ENCODE measurements around the gene RPLP1.

The RPLP1 gene

DNA sequence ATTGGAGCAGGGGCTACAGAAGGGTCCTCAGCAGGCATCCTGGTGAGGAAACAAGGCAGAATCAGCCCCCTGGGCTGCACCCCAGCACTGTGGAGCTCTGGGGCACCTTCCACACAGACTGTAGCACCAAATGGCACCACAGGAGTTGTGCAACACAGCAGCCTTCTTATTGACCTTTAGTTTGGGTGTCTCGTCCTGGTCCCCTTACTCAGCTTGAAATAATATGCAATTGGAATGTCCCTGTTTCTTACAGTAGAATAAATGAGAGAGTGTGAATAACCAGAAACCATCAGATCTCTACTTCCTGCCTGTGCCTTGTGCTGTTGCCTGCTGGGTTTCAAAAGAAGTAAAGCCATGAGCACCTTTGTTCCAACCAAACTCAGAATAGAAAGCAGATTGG is 44.5 kb downstream of the RPLP1 start:
- H3K9me2 ChIP-seq (replicated peaks; ENCODE audit: control insufficient read depth, low read length) = no peaks in the 10 kb centered on the region
- H3K4me2 ChIP-seq (ENCODE audit: low read length) = no peak overlapping the region
- H3F3A ChIP-seq (ENCODE audit: control insufficient read depth, insufficient read depth) = no peaks in the 10 kb centered on the region
- no peaks in the 10 kb centered on the region for H3K4me1 ChIP-seq (ENCODE audit: control insufficient read depth, low read length)
- no peaks in the 10 kb centered on the region for H3K79me2 ChIP-seq (ENCODE audit: control insufficient read depth, low read length)
- H4K20me1 ChIP-seq (ENCODE audit: control insufficient read depth, insufficient read depth, low read depth, low read length) = no peaks in the 10 kb centered on the region
- H3K27ac ChIP-seq (ENCODE audit: low read depth, low read length) = no peak overlapping the region
- H3K9me3 ChIP-seq (ENCODE audit: control insufficient read depth, insufficient read depth, low read length) = no peaks in the 10 kb centered on the region
- peaks cover 8% of the 10 kb centered on the region for H3K27me3 ChIP-seq (ENCODE audit: control insufficient read depth, low read length)
- TF ChIP-seq CTCF (IDR thresholded peaks at IDR 0.05; ENCODE audit: low read depth, low read length, poor library complexity, severe bottlenecking) (no peak), EZH2phosphoT487 (IDR thresholded peaks at IDR 0.05; ENCODE audit: borderline replicate concordance, low read length) (no peak)
- H3K4me3 ChIP-seq (ENCODE audit: low read length) = no peak overlapping the region
- no peaks in the 10 kb centered on the region for H3K36me3 ChIP-seq (ENCODE audit: control insufficient read depth, low read length)

- H3K9me2 ChIP-seq (replicated peaks; ENCODE audit: control insufficient read depth, low read length) = no peaks in the 10 kb centered on the region
- H3K79me2 ChIP-seq (ENCODE audit: control insufficient read depth, low read length) = no peaks in the 10 kb centered on the region
- H3K4me1 ChIP-seq (ENCODE audit: control insufficient read depth, low read length) = no peaks in the 10 kb centered on the region
- H3K4me3 ChIP-seq (ENCODE audit: low read length) = no peak overlapping the region
- TF ChIP-seq EZH2phosphoT487 (IDR thresholded peaks at IDR 0.05; ENCODE audit: borderline replicate concordance, low read length) = no peak
- TF ChIP-seq CTCF (IDR thresholded peaks at IDR 0.05; ENCODE audit: low read depth, low read length, poor library complexity, severe bottlenecking) = no peak
- H3F3A ChIP-seq (ENCODE audit: control insufficient read depth, insufficient read depth) = no peaks in the 10 kb centered on the region
- H4K20me1 ChIP-seq (ENCODE audit: control insufficient read depth, insufficient read depth, low read depth, low read length) = no peaks in the 10 kb centered on the region
- no peak overlapping the region for H3K4me2 ChIP-seq (ENCODE audit: low read length)
- H3K27ac ChIP-seq (ENCODE audit: low read depth, low read length) = no peak overlapping the region
- no peaks in the 10 kb centered on the region for H3K9me3 ChIP-seq (ENCODE audit: control insufficient read depth, insufficient read depth, low read length)
- no peaks in the 10 kb centered on the region for H3K36me3 ChIP-seq (ENCODE audit: control insufficient read depth, low read length)
- H3K27me3 ChIP-seq (ENCODE audit: control insufficient read depth, low read length) = peaks cover 8% of the 10 kb centered on the region
Measured at GRCh38 chr15:69497667-69498066, 45.0 kb downstream of the RPLP1 start.

DNA sequence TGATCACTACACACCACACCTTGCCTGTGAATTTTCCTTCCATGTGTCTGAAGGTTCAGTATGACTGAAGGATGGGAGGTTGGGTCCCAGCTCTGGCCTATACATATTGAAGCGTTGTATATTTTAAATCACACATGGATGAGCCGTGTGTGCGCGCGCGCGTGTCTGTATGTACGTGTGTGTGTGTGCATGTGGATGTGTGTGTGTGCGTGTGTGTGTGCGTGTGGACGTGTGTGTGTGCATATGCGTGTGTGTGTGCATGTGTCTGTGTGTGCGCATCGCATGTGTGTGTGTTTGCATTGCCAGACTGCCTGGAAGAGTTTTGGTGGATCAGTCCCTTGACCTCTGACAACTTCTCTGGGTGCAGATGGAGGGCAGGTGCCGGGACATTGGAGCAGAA is 45.7 kb downstream of the RPLP1 start:
- Histone ChIP-seq H3K4me3 (ENCODE audit: low read length) (no peak overlapping the region), H3K79me2 (ENCODE audit: control insufficient read depth, low read length) (no peaks in the 10 kb centered on the region), H4K20me1 (ENCODE audit: control insufficient read depth, insufficient read depth, low read depth, low read length) (no peaks in the 10 kb centered on the region), H3K4me1 (ENCODE audit: control insufficient read depth, low read length) (no peaks in the 10 kb centered on the region), H3K9me3 (ENCODE audit: control insufficient read depth, insufficient read depth, low read length) (no peaks in the 10 kb centered on the region), H3K9me2 (replicated peaks; ENCODE audit: control insufficient read depth, low read length) (no peaks in the 10 kb centered on the region), H3F3A (ENCODE audit: control insufficient read depth, insufficient read depth) (no peaks in the 10 kb centered on the region), H3K4me2 (ENCODE audit: low read length) (no peak overlapping the region), H3K27me3 (ENCODE audit: control insufficient read depth, low read length) (peaks cover 8% of the 10 kb centered on the region), H3K27ac (ENCODE audit: low read depth, low read length) (no peak overlapping the region), H3K36me3 (ENCODE audit: control insufficient read depth, low read length) (no peaks in the 10 kb centered on the region)
- TF ChIP-seq EZH2phosphoT487 (IDR thresholded peaks at IDR 0.05; ENCODE audit: borderline replicate concordance, low read length) (no peak), CTCF (IDR thresholded peaks at IDR 0.05; ENCODE audit: low read depth, low read length, poor library complexity, severe bottlenecking) (no peak)

- Histone ChIP-seq H3K36me3 (ENCODE audit: control insufficient read depth, low read length) (no peaks in the 10 kb centered on the region), H4K20me1 (ENCODE audit: control insufficient read depth, insufficient read depth, low read depth, low read length) (no peaks in the 10 kb centered on the region), H3K27ac (ENCODE audit: low read depth, low read length) (no peak overlapping the region), H3F3A (ENCODE audit: control insufficient read depth, insufficient read depth) (no peaks in the 10 kb centered on the region), H3K79me2 (ENCODE audit: control insufficient read depth, low read length) (no peaks in the 10 kb centered on the region), H3K27me3 (ENCODE audit: control insufficient read depth, low read length) (peaks cover 10% of the 10 kb centered on the region), H3K4me3 (ENCODE audit: low read length) (no peak overlapping the region), H3K4me2 (ENCODE audit: low read length) (no peak overlapping the region), H3K9me2 (replicated peaks; ENCODE audit: control insufficient read depth, low read length) (no peaks in the 10 kb centered on the region), H3K9me3 (ENCODE audit: control insufficient read depth, insufficient read depth, low read length) (no peaks in the 10 kb centered on the region), H3K4me1 (ENCODE audit: control insufficient read depth, low read length) (no peaks in the 10 kb centered on the region)
- TF ChIP-seq CTCF (IDR thresholded peaks at IDR 0.05; ENCODE audit: low read depth, low read length, poor library complexity, severe bottlenecking) (no peak), EZH2phosphoT487 (IDR thresholded peaks at IDR 0.05; ENCODE audit: borderline replicate concordance, low read length) (no peak)
Measured at GRCh38 chr15:69498987-69499386, 46.4 kb downstream of the RPLP1 start.

Measured in DOHH2 (cell line).